Neural progenitor cell (in vitro differentiated cells): ENCODE data around the gene NUP58. TPM values are rescaled to one million over a fixed set of nuclear protein-coding genes. Genes with fewer than 3 reads are reported as not detected.

Source experiments
- DNase-seq: peaks from one replicate; pipeline ENCODE4 v3.0.0-alpha.2; 2016; ENCODE audit warnings: low spot score
- H2AFZ ChIP-seq: fragments of 200-600 bp; sonication (generic); replicated peaks from 2 replicates; pipeline ENCODE4 v1.6.1; 2016; ENCODE audit warnings: antibody characterized with exemption
- H3F3A ChIP-seq: fragments of 200-600 bp; sonication (generic); 2 replicates; pipeline ENCODE4 v1.6.1; 2016; ENCODE audit warnings: antibody characterized with exemption, low read depth
- H3K27ac ChIP-seq: fragments of 200-600 bp; sonication (generic); 2 replicates; pipeline ENCODE4 v1.5.1; 2016; ENCODE audit warnings: mild to moderate bottlenecking
- H3K27me3 ChIP-seq: fragments of 200-600 bp; sonication (generic); 2 replicates; pipeline ENCODE4 v1.6.1; 2016; ENCODE audit warnings: mild to moderate bottlenecking, moderate library complexity
- H3K36me3 ChIP-seq: fragments of 200-600 bp; sonication (generic); 2 replicates; pipeline ENCODE4 v1.5.1; 2016
- H3K4me1 ChIP-seq: fragments of 200-600 bp; sonication (generic); 2 replicates; pipeline ENCODE4 v1.6.1; 2016; ENCODE audit warnings: mixed run types
- H3K4me2 ChIP-seq: fragments of 200-600 bp; sonication (generic); 2 replicates; pipeline ENCODE4 v1.6.1; 2016
- H3K4me3 ChIP-seq: fragments of 200-600 bp; sonication (generic); 2 replicates; pipeline ENCODE4 v1.5.1; 2016
- H3K79me2 ChIP-seq: fragments of 200-600 bp; sonication (generic); 2 replicates; pipeline ENCODE4 v1.6.1; 2016; ENCODE audit warnings: low read depth
- H3K9ac ChIP-seq: fragments of 200-600 bp; sonication (generic); 2 replicates; pipeline ENCODE4 v1.6.1; 2016
- H3K9me3 ChIP-seq: fragments of 200-600 bp; sonication (generic); 2 replicates; pipeline ENCODE4 v1.5.1; 2016; ENCODE audit warnings: low read depth
- H4K20me1 ChIP-seq: fragments of 200-600 bp; sonication (generic); 2 replicates; pipeline ENCODE4 v1.6.1; 2016; ENCODE audit warnings: low read depth
- H3K27ac Mint-ChIP-seq: 3 replicates; pipeline ENCODE4 v1.8.0; 2021; ENCODE audit warnings: mixed read lengths
- H3K27me3 Mint-ChIP-seq: 2 replicates; pipeline ENCODE4 v1.8.0; 2022; ENCODE audit warnings: low read depth, mild to moderate bottlenecking, inconsistent platforms, moderate library complexity, mixed read lengths; ENCODE audit not compliant: insufficient read depth
- H3K36me3 Mint-ChIP-seq: 3 replicates; pipeline ENCODE4 v1.8.0; 2021; ENCODE audit warnings: mixed read lengths
- H3K4me1 Mint-ChIP-seq: 3 replicates; pipeline ENCODE4 v1.8.0; 2021; ENCODE audit warnings: mixed read lengths
- H3K4me3 Mint-ChIP-seq: 3 replicates; pipeline ENCODE4 v1.8.0; 2021; ENCODE audit warnings: mild to moderate bottlenecking, moderate library complexity, mixed read lengths
- H3K9me3 Mint-ChIP-seq: 3 replicates; pipeline ENCODE4 v1.8.0; 2020; ENCODE audit warnings: mixed read lengths
- EZH2 ChIP-seq: fragments of 200-600 bp; sonication (generic); IDR thresholded peaks from 2 replicates; pipeline ENCODE4 v1.6.1; 2017; ENCODE audit warnings: antibody characterized with exemption, mild to moderate bottlenecking, moderate library complexity
- EZH2phosphoT487 ChIP-seq: fragments of 200-600 bp; sonication (generic); IDR thresholded peaks from 2 replicates; pipeline ENCODE4 v1.6.1; 2017; ENCODE audit warnings: antibody characterized with exemption
- total RNA-seq: library from RNA; depleted of rRNA; stranded (reverse); fragments of >200 nt; gene quantifications from 2 replicates; pipeline ENCODE4 v1.2.3, GENCODE V29; 2015; ENCODE audit warnings: low replicate concordance
- TF ChIP-seq, protein P1 (sequence below): fragments of 200-600 bp; sonication (generic); IDR thresholded peaks from 2 replicates; pipeline ENCODE4 v1.5.1; 2017; ENCODE audit warnings: antibody characterized with exemption, mild to moderate bottlenecking

NUP58 gene
- total RNA-seq, 1 donor from 2014 or later, result 138 TPM

DNA sequence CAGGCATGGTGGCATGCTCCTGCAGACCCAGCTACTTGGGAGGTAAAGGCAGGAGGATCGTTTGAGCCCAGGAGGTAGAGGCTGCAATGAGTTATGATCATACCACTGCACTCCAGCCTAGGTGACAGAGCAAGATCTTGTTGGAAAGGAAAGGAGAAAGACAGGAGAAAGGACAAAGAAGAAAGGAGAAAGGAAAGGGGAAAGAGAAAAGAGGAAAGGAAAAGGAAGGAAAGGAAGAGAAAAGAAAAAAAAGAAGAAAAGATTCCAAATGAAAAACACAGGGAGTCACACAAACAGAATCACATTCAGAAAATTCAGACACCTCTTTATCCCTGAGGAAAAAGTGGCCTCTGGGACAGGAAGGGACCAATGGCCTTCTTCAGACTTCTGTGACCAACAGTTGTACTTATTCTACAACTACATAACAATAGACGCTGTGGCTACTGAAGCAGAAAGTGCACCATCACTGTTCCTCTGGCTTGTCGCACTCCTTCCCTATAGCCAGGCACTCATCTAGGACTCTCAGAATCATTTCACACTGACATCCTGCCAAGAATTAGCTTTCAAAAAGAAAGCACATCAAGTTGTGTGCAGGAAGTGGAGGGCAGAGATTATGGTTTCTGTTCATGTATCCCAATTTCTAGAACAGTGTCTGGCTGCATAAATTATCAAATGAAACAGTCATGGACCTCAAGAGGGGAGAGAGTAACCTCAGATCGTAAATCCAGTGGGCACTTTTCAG is 20.1 kb upstream of the NUP58 start:
- H3K27me3 ChIP-seq, result peaks cover 4% of the 10 kb centered on the region
- peak overlapping the region; percentile 15 for H3K4me2 ChIP-seq
- peaks cover 24% of the 10 kb centered on the region for H3K79me2 ChIP-seq
- Mint-ChIP-seq H3K27me3 (no peaks in the 10 kb centered on the region), H3K4me1 (peaks cover 24% of the 10 kb centered on the region), H3K9me3 (no peaks in the 10 kb centered on the region), H3K36me3 (peaks cover 2% of the 10 kb centered on the region), H3K27ac (peak overlapping the region; percentile 22), H3K4me3 (no peak overlapping the region)
- peaks cover 2% of the 10 kb centered on the region for H4K20me1 ChIP-seq
- TF ChIP-seq EZH2, result no peak
- TF ChIP-seq, protein P1, sequence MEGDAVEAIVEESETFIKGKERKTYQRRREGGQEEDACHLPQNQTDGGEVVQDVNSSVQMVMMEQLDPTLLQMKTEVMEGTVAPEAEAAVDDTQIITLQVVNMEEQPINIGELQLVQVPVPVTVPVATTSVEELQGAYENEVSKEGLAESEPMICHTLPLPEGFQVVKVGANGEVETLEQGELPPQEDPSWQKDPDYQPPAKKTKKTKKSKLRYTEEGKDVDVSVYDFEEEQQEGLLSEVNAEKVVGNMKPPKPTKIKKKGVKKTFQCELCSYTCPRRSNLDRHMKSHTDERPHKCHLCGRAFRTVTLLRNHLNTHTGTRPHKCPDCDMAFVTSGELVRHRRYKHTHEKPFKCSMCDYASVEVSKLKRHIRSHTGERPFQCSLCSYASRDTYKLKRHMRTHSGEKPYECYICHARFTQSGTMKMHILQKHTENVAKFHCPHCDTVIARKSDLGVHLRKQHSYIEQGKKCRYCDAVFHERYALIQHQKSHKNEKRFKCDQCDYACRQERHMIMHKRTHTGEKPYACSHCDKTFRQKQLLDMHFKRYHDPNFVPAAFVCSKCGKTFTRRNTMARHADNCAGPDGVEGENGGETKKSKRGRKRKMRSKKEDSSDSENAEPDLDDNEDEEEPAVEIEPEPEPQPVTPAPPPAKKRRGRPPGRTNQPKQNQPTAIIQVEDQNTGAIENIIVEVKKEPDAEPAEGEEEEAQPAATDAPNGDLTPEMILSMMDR, result no peak
- TF ChIP-seq EZH2phosphoT487, result no peak
- H3K27ac ChIP-seq, result no peak overlapping the region
- no peaks in the 10 kb centered on the region for H3F3A ChIP-seq
- DNase-seq, result no peak
- no peak overlapping the region for H2AFZ ChIP-seq
- H3K4me1 ChIP-seq, result peaks cover 11% of the 10 kb centered on the region
- H3K4me3 ChIP-seq, result no peak overlapping the region
- no peaks in the 10 kb centered on the region for H3K36me3 ChIP-seq
- no peaks in the 10 kb centered on the region for H3K9me3 ChIP-seq
- H3K9ac ChIP-seq, result no peak overlapping the region

DNA sequence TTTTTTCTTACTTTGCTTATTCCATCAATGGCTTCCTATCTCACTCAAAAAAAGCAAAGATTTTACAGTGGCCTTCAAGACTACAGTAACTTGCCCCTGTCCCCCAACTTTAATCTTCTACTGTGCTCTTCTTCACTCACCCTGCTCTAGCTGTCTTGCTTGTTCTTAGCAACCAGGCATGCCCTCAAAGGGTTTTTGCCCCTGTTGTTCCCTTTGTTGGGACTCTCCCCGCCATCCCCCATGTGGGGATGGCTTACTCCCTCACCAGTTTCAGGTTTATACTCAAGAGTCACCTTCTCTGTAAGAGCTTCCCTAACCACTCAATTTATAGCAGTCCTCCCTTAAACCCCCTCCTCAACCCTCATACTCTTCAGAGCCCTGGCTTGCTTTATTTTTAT is 19.5 kb upstream of the NUP58 start:
- no peaks in the 10 kb centered on the region for H3K27me3 Mint-ChIP-seq
- TF ChIP-seq EZH2 (no peak), EZH2phosphoT487 (no peak)
- TF ChIP-seq, protein P1, result no peak
- Histone ChIP-seq H3K4me3 (no peak overlapping the region), H3K4me1 (peaks cover 11% of the 10 kb centered on the region), H3K36me3 (no peaks in the 10 kb centered on the region), H3K9me3 (no peaks in the 10 kb centered on the region), H3F3A (peaks cover 4% of the 10 kb centered on the region), H3K9ac (no peak overlapping the region), H2AFZ (no peak overlapping the region), H3K4me2 (peak overlapping the region; percentile 15), H4K20me1 (peaks cover 2% of the 10 kb centered on the region), H3K27me3 (peaks cover 4% of the 10 kb centered on the region), H3K79me2 (peaks cover 29% of the 10 kb centered on the region), H3K27ac (no peak overlapping the region)
- H3K4me3 Mint-ChIP-seq, result no peak overlapping the region
- peaks cover 4% of the 10 kb centered on the region for H3K36me3 Mint-ChIP-seq
- H3K27ac Mint-ChIP-seq, result peak overlapping the region; percentile 3
- DNase-seq, result no peak
- no peaks in the 10 kb centered on the region for H3K9me3 Mint-ChIP-seq
- peaks cover 27% of the 10 kb centered on the region for H3K4me1 Mint-ChIP-seq

DNA sequence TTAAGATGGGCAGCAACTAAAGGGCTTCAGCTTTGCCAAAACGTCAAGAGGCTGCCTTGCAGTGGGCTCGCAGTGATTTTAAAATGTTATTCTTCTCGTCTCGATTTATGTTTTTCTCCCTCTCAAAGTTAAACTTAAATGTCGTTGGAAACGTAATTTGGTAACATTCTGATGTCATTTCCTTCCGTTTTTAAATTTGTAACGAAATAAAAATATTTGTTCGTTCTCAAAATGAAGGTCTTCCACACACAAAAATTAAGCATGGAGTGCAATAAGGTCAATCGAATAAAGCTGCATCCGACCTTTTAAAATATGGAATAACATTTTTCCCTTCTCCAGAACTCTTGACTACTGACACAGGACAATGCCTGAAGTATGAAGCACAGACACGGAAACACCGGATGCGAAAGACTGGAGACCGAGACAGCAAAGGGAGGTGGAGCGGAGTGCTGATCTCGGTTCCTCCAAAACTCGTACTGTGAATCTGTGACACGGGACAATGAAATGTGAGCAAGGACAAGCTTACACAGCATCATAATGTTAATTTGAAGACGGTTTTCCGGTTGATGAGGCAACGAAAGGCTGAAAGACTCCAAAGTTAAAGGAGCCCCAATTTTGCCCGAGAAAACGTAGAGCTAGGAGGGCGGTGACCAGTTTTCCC is 15.0 kb upstream of the NUP58 start:
- H3K79me2 ChIP-seq, result peaks cover 23% of the 10 kb centered on the region
- no peaks in the 10 kb centered on the region for H3K36me3 ChIP-seq
- H2AFZ ChIP-seq, result peak overlapping the region; percentile 75
- peak; percentile 47 for DNase-seq
- no peak overlapping the region for H3K27ac ChIP-seq
- peak overlapping the region; percentile 98 for H3K4me3 Mint-ChIP-seq
- H3K27me3 ChIP-seq, result peaks cover 33% of the 10 kb centered on the region
- peaks cover 8% of the 10 kb centered on the region for H3F3A ChIP-seq
- peaks cover 4% of the 10 kb centered on the region for H3K36me3 Mint-ChIP-seq
- H3K9me3 Mint-ChIP-seq, result no peaks in the 10 kb centered on the region
- H3K27me3 Mint-ChIP-seq, result peaks cover 3% of the 10 kb centered on the region
- peaks cover 10% of the 10 kb centered on the region for H3K4me1 ChIP-seq
- peaks cover 24% of the 10 kb centered on the region for H3K4me1 Mint-ChIP-seq
- H3K4me2 ChIP-seq, result peak overlapping the region; percentile 85
- peaks cover 2% of the 10 kb centered on the region for H4K20me1 ChIP-seq
- TF ChIP-seq, protein P1, result no peak
- peak; percentile 33 for TF ChIP-seq EZH2
- peak overlapping the region; percentile 54 for H3K9ac ChIP-seq
- H3K27ac Mint-ChIP-seq, result peak overlapping the region; percentile 97
- peak overlapping the region; percentile 72 for H3K4me3 ChIP-seq
- H3K9me3 ChIP-seq, result no peaks in the 10 kb centered on the region
